Glutamatergic neuron (in vitro differentiated cells): ENCODE data around the gene SPOCK1. TPM values are rescaled to one million over a fixed set of nuclear protein-coding genes. Genes with fewer than 3 reads are reported as not detected.

Experiments used
- DNase-seq: peaks from one replicate; pipeline ENCODE4 v3.0.0; 2022
- H3K27ac Mint-ChIP-seq: one replicate; pipeline ENCODE4 v1.8.0; 2020; ENCODE audit warnings: mild to moderate bottlenecking, mixed read lengths, inconsistent platforms; ENCODE audit not compliant: unreplicated experiment
- H3K27me3 Mint-ChIP-seq: one replicate; pipeline ENCODE4 v1.8.0; 2020; ENCODE audit warnings: mild to moderate bottlenecking, moderate library complexity, mixed read lengths, inconsistent platforms; ENCODE audit not compliant: unreplicated experiment
- H3K36me3 Mint-ChIP-seq: one replicate; pipeline ENCODE4 v1.8.0; 2020; ENCODE audit warnings: mild to moderate bottlenecking, mixed read lengths, inconsistent platforms; ENCODE audit not compliant: unreplicated experiment
- H3K4me1 Mint-ChIP-seq: one replicate; pipeline ENCODE4 v1.8.0; 2020; ENCODE audit warnings: mild to moderate bottlenecking, low read depth, mixed read lengths, inconsistent platforms; ENCODE audit not compliant: unreplicated experiment
- H3K4me3 Mint-ChIP-seq: one replicate; pipeline ENCODE4 v1.8.0; 2020; ENCODE audit warnings: mild to moderate bottlenecking, mixed read lengths, inconsistent platforms; ENCODE audit not compliant: unreplicated experiment
- H3K9me3 Mint-ChIP-seq: one replicate; pipeline ENCODE4 v1.8.0; 2020; ENCODE audit warnings: mild to moderate bottlenecking, moderate library complexity, mixed read lengths, inconsistent platforms; ENCODE audit not compliant: unreplicated experiment
- total RNA-seq: library from RNA; stranded (reverse); fragmentation: NEBNext Ultra II Directional; extraction: Animal tissue kit (Norgen Biotek cat#: 25700); gene quantifications from one replicate; pipeline ENCODE4 v1.2.1, GENCODE V29; 2021; ENCODE audit not compliant: unreplicated experiment
- TF ChIP-seq, protein P1 (sequence below): fragments of 200-600 bp; sonication (generic); IDR thresholded peaks from one replicate; pipeline ENCODE4 v1.5.0; 2021; ENCODE audit not compliant: partially characterized antibody, unreplicated experiment

SPOCK1 gene
- total RNA-seq, 1 donor from 2014 or later = 25.4 TPM

DNA sequence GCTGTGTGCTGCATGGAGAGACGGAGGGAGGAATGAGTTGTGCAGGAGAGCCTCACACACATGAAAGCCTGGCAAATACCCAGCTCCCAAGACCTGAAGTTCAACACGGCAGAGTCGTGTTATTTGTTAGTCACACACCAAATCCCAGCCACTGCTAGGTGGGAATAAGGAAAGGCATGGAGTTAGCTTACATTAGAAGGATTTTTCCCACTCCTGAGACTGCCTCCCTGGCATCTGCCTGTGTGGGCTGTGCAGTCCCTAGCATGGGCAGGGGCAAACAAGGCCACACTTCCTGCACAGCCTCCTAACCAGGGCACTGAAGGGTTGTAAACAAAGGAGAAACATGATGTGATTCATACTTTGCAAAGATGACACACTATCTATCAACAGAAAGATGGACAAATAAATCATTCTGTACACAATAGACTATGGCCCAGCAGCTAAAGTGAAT, 306.8 kb downstream of the SPOCK1 start:
- no peak overlapping the region for H3K4me3 Mint-ChIP-seq
- no peak overlapping the region for H3K27ac Mint-ChIP-seq
- H3K9me3 Mint-ChIP-seq = no peaks in the 10 kb centered on the region
- H3K4me1 Mint-ChIP-seq = no peaks in the 10 kb centered on the region
- H3K36me3 Mint-ChIP-seq = no peaks in the 10 kb centered on the region
- H3K27me3 Mint-ChIP-seq = peaks cover 2% of the 10 kb centered on the region
- DNase-seq = no peak
- TF ChIP-seq, protein P1, sequence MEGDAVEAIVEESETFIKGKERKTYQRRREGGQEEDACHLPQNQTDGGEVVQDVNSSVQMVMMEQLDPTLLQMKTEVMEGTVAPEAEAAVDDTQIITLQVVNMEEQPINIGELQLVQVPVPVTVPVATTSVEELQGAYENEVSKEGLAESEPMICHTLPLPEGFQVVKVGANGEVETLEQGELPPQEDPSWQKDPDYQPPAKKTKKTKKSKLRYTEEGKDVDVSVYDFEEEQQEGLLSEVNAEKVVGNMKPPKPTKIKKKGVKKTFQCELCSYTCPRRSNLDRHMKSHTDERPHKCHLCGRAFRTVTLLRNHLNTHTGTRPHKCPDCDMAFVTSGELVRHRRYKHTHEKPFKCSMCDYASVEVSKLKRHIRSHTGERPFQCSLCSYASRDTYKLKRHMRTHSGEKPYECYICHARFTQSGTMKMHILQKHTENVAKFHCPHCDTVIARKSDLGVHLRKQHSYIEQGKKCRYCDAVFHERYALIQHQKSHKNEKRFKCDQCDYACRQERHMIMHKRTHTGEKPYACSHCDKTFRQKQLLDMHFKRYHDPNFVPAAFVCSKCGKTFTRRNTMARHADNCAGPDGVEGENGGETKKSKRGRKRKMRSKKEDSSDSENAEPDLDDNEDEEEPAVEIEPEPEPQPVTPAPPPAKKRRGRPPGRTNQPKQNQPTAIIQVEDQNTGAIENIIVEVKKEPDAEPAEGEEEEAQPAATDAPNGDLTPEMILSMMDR = no peak

GRCh38 chr5:137191179-137191578, 307.9 kb downstream of the SPOCK1 start:
- no peaks in the 10 kb centered on the region for H3K9me3 Mint-ChIP-seq
- H3K4me3 Mint-ChIP-seq = no peak overlapping the region
- no peaks in the 10 kb centered on the region for H3K4me1 Mint-ChIP-seq
- no peaks in the 10 kb centered on the region for H3K36me3 Mint-ChIP-seq
- peaks cover 2% of the 10 kb centered on the region for H3K27me3 Mint-ChIP-seq
- DNase-seq = no peak
- H3K27ac Mint-ChIP-seq = no peak overlapping the region
- TF ChIP-seq, protein P1 = no peak

- no peaks in the 10 kb centered on the region for H3K36me3 Mint-ChIP-seq
- H3K4me1 Mint-ChIP-seq = peaks cover 2% of the 10 kb centered on the region
- H3K9me3 Mint-ChIP-seq = no peaks in the 10 kb centered on the region
- TF ChIP-seq, protein P1 = no peak
- H3K27me3 Mint-ChIP-seq = peaks cover 2% of the 10 kb centered on the region
- no peak overlapping the region for H3K27ac Mint-ChIP-seq
- no peak overlapping the region for H3K4me3 Mint-ChIP-seq
- DNase-seq = no peak
Measured at GRCh38 chr5:137190441-137190840, 308.7 kb downstream of the SPOCK1 start.

GRCh38 chr5:137190031-137190430, 309.1 kb downstream of the SPOCK1 start:
- TF ChIP-seq, protein P1 = no peak

DNA sequence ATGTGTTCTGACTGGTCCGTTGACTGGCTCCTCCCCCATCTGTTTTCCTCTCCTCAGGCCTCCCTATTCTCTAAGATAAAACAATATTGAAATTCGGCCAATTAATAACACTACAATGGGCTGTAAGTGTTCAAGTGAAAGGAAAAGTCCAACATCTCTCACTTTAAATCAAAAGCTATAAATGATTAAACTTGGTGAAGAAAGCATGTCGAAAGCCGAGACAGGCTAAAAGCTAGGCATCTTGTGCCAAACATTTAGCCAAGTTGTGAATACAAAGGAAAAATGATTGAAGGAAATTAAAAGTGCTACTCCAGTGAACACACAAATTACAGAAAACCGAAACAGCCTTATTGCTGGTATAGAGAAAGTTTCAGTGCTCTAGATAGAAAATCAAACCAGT, 310.6 kb downstream of the SPOCK1 start:
- TF ChIP-seq, protein P1 = no peak
- no peak for DNase-seq
- peaks cover 5% of the 10 kb centered on the region for H3K27me3 Mint-ChIP-seq
- H3K27ac Mint-ChIP-seq = no peak overlapping the region
- H3K4me1 Mint-ChIP-seq = peaks cover 6% of the 10 kb centered on the region
- H3K36me3 Mint-ChIP-seq = no peaks in the 10 kb centered on the region
- no peak overlapping the region for H3K4me3 Mint-ChIP-seq
- H3K9me3 Mint-ChIP-seq = no peaks in the 10 kb centered on the region

More at GRCh38 chr5:137190031-137190430, 309.1 kb downstream of the SPOCK1 start:
- no peak for DNase-seq
- Mint-ChIP-seq H3K4me3 (no peak overlapping the region), H3K9me3 (no peaks in the 10 kb centered on the region), H3K4me1 (peaks cover 2% of the 10 kb centered on the region), H3K27ac (no peak overlapping the region), H3K27me3 (peaks cover 2% of the 10 kb centered on the region), H3K36me3 (no peaks in the 10 kb centered on the region)
